ENCODE data around the gene SYNJ1. TPM values are rescaled to one million over a fixed set of nuclear protein-coding genes. Genes with fewer than 3 reads are reported as not detected.
A peak's percentile ranks its signal among the peaks of the same experiment; 100 is the strongest.

SYNJ1 gene
- total and polyA plus RNA-seq, 2 of the 13 experiments (the other 11 are each of a cell fraction or from before 2014, with no cell fraction given), result 2.0 to 2.7 TPM

DNA sequence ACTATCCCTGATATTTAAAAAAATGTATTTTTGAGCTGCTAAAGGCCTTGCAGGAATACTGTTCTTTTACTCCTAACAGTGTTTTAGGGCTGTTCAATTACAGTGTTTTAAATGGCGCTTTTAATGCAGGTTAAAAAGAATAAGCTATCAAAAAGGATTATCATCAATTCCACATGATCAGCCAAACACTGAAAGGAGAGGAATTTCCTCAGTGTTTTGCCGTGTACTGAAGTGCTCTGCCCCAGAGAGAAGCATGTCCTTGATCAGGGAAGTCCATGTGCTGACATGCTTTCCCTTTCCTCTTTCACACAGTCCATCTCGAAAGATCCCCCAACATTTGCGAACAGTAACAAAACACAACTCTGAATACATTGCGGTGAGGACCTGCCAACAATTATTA, 119.0 kb downstream of the SYNJ1 start:
- no peak for DNase-seq (ENCODE audit: low spot score)
- Histone ChIP-seq H3K27me3 (ENCODE audit: control insufficient read depth in 1 of 2, insufficient read depth in 2 of 2, low read length in 2 of 2) (no peaks in the 10 kb centered on the region; a peak in 1 of 5 replicates), H3K4me3 (replicated peaks in 1 of 3; ENCODE audit: insufficient read depth in 1 of 3, low read depth in 2 of 3, low read length in 3 of 3) (no peak overlapping the region), H3K36me3 (replicated peaks in 1 of 2; ENCODE audit: control insufficient read depth in 1 of 2, insufficient read depth in 2 of 2, low read length in 2 of 2) (peaks cover 18 to 47% of the 10 kb centered on the region in 2 experiments; a peak in 4 of 5 replicates), H3K27ac (ENCODE audit: extremely low read length, insufficient read depth, low read length) (no peak overlapping the region), H3K9ac (ENCODE audit: insufficient read depth, low read depth, low read length) (no peak overlapping the region), H3K4me1 (ENCODE audit: insufficient read depth, low read length) (peaks cover 14% of the 10 kb centered on the region), H4K20me1 (ENCODE audit: insufficient read depth, low read length) (0 out of 2 replicates have a peak, but pooled peaks cover 4% of the 10 kb centered on the region), H2AFZ (ENCODE audit: low read length) (no peak overlapping the region), H3K4me2 (ENCODE audit: low read depth, low read length) (no peak overlapping the region), H3K9me3 (ENCODE audit: low read length) (no peaks in the 10 kb centered on the region), H3K79me2 (ENCODE audit: insufficient read depth, low read length) (peaks cover 18% of the 10 kb centered on the region)
- ChIA-PET CTCF (ENCODE audit: low intra/inter-chr PET ratio, low total read pairs) (no interaction called here), POLR2A (no interaction called here)
- FAIRE-seq, result no peak
- in situ Hi-C loops (cut with HindIII; ENCODE audit: extremely low pct_ligation_motif_present, low pct_unique_long_range_greater_than_20kb) (no loop called here), intact Hi-C loops (cut with micrococcal nuclease; ENCODE audit: unreplicated experiment) (loop anchor here (10.0 kb wide), 1 partner anchor 84 kb away; no protein-coding TSS in a partner anchor)
- ATAC-seq, result no peak
- 95% methylated on average over 5 of the region's 5 CpGs for WGBS (ENCODE audit: low lambda C conversion rate)
- BruUV-seq (replicated peaks), result TSS peak; percentile 27
- TF ChIP-seq, protein P1, sequence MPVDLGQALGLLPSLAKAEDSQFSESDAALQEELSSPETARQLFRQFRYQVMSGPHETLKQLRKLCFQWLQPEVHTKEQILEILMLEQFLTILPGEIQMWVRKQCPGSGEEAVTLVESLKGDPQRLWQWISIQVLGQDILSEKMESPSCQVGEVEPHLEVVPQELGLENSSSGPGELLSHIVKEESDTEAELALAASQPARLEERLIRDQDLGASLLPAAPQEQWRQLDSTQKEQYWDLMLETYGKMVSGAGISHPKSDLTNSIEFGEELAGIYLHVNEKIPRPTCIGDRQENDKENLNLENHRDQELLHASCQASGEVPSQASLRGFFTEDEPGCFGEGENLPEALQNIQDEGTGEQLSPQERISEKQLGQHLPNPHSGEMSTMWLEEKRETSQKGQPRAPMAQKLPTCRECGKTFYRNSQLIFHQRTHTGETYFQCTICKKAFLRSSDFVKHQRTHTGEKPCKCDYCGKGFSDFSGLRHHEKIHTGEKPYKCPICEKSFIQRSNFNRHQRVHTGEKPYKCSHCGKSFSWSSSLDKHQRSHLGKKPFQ (CRISPR knock-in tag; IDR thresholded peaks at IDR 0.05; ENCODE audit: insufficient replicate concordance), result no peak
- TF ChIP-seq SP5 (CRISPR knock-in tag; IDR thresholded peaks at IDR 0.05; ENCODE audit: borderline replicate concordance, low read depth) (no peak), ARID4A (CRISPR knock-in tag; IDR thresholded peaks at IDR 0.05; ENCODE audit: borderline replicate concordance) (no peak), GATAD2A (CRISPR knock-in tag; IDR thresholded peaks at IDR 0.05) (no peak), HMGA1 (CRISPR knock-in tag; conservative IDR thresholded peaks at IDR 0.05) (no peak), E2F1 (CRISPR knock-in tag; IDR thresholded peaks at IDR 0.05) (no peak), SALL2 (CRISPR knock-in tag; IDR thresholded peaks at IDR 0.05) (no peak), DNMT3B (CRISPR knock-in tag; conservative IDR thresholded peaks at IDR 0.05) (no peak), NFE2L2 (IDR thresholded peaks at IDR 0.05; ENCODE audit: low read length) (no peak), ZNF496 (CRISPR knock-in tag; IDR thresholded peaks at IDR 0.05; ENCODE audit: insufficient replicate concordance) (no peak), ZNF333 (CRISPR knock-in tag; IDR thresholded peaks at IDR 0.05; ENCODE audit: borderline replicate concordance) (no peak)
- TF ChIP-seq, protein P2, sequence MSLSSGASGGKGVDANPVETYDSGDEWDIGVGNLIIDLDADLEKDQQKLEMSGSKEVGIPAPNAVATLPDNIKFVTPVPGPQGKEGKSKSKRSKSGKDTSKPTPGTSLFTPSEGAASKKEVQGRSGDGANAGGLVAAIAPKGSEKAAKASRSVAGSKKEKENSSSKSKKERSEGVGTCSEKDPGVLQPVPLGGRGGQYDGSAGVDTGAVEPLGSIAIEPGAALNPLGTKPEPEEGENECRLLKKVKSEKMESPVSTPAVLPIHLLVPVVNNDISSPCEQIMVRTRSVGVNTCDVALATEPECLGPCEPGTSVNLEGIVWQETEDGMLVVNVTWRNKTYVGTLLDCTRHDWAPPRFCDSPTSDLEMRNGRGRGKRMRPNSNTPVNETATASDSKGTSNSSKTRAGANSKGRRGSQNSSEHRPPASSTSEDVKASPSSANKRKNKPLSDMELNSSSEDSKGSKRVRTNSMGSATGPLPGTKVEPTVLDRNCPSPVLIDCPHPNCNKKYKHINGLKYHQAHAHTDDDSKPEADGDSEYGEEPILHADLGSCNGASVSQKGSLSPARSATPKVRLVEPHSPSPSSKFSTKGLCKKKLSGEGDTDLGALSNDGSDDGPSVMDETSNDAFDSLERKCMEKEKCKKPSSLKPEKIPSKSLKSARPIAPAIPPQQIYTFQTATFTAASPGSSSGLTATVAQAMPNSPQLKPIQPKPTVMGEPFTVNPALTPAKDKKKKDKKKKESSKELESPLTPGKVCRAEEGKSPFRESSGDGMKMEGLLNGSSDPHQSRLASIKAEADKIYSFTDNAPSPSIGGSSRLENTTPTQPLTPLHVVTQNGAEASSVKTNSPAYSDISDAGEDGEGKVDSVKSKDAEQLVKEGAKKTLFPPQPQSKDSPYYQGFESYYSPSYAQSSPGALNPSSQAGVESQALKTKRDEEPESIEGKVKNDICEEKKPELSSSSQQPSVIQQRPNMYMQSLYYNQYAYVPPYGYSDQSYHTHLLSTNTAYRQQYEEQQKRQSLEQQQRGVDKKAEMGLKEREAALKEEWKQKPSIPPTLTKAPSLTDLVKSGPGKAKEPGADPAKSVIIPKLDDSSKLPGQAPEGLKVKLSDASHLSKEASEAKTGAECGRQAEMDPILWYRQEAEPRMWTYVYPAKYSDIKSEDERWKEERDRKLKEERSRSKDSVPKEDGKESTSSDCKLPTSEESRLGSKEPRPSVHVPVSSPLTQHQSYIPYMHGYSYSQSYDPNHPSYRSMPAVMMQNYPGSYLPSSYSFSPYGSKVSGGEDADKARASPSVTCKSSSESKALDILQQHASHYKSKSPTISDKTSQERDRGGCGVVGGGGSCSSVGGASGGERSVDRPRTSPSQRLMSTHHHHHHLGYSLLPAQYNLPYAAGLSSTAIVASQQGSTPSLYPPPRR (CRISPR knock-in tag; IDR thresholded peaks at IDR 0.05; ENCODE audit: borderline replicate concordance), result no peak
